B cell (primary cell): Measurements from ENCODE around the gene GPC3. TPM values are rescaled to one million over a fixed set of nuclear protein-coding genes. Genes with fewer than 3 reads are reported as not detected.

Experiments used
- ATAC-seq: fragments of 200-7000 bp; cut with Tn5 transposase; one replicate; pipeline ENCODE4 v1.10.0; 2021; ENCODE audit warnings: low read depth, mild to moderate bottlenecking, moderate number of reproducible peaks, moderate library complexity
- CTCF ChIA-PET: fragments of 350-600 bp; sonication (Branson Sonifier 250); formaldehyde crosslinking; loops from one replicate; lab custom pipeline; 2021; ENCODE audit warnings: antibody characterized with exemption, inconsistent platforms; lab: Charles Lee
- POLR2A ChIA-PET: fragments of 350-600 bp; sonication (Branson Sonifier 250); formaldehyde crosslinking; loops from one replicate; lab custom pipeline; 2021; ENCODE audit warnings: antibody characterized with exemption; lab: Charles Lee
- DNase-seq: peaks from one replicate; pipeline ENCODE4 v3.0.0; 2013
- H2AFZ ChIP-seq: 2 replicates; pipeline ENCODE4 v1.6.1; 2012; ENCODE audit warnings: mild to moderate bottlenecking, low read depth, low read length; ENCODE audit not compliant: insufficient read depth, poor library complexity, severe bottlenecking
- H3K27ac ChIP-seq, 2 donors: 1 replicate in 1 of 2; 2 replicates in 1 of 2; pipeline ENCODE4 v1.5.1; 2012 to 2013; ENCODE audit warnings: low read length in 2 of 2, mild to moderate bottlenecking in 2 of 2, moderate library complexity in 1 of 2
- H3K27me3 ChIP-seq, 4 experiments: fragments of 200-600 bp in 1 of 4; sonication (generic) in 1 of 4; replicated peaks in 1 of 4; 1 replicate in 2 of 4; 2 replicates in 2 of 4; pipeline versions ENCODE4 v1.6.1 to v1.7.0; 2013 to 2016; ENCODE audit warnings: low read length in 3 of 4, mild to moderate bottlenecking in 2 of 4, mixed read lengths in 1 of 4, moderate library complexity in 1 of 4; ENCODE audit not compliant: insufficient read depth in 4 of 4, control insufficient read depth in 3 of 4; ENCODE audit errors: control extremely low read depth in 1 of 4
- H3K36me3 ChIP-seq, 2 experiments: replicated peaks in 1 of 2; 1 replicate in 1 of 2; 2 replicates in 1 of 2; pipeline versions ENCODE4 v1.6.1 to v1.7.1; 2013; ENCODE audit warnings: low read length in 1 of 2; ENCODE audit not compliant: insufficient read depth in 2 of 2, control insufficient read depth in 1 of 2; ENCODE audit errors: control extremely low read depth in 1 of 2, extremely low read depth in 1 of 2
- H3K4me1 ChIP-seq, 2 donors: fragments of 200-600 bp in 1 of 2; sonication (generic) in 1 of 2; 1 replicate in 1 of 2; 2 replicates in 1 of 2; pipeline versions ENCODE4 v1.5.1 to v1.6.1; 2013 to 2017; ENCODE audit warnings: low read length in 2 of 2; ENCODE audit not compliant: control insufficient read depth in 2 of 2, insufficient read depth in 2 of 2
- H3K4me2 ChIP-seq: replicated peaks from 2 replicates; pipeline ENCODE3; 2012; ENCODE audit warnings: mild to moderate bottlenecking, low read depth, low read length; ENCODE audit not compliant: poor library complexity, severe bottlenecking
- H3K4me3 ChIP-seq, 5 experiments: fragments of 200-600 bp in 1 of 5; sonication (generic) in 1 of 5; 1 replicate in 3 of 5; 2 replicates in 2 of 5; pipeline versions ENCODE4 v1.5.1 to v1.7.0; 2011 to 2016; ENCODE audit warnings: low read length in 4 of 5, mild to moderate bottlenecking in 4 of 5, low read depth in 2 of 5, control low read depth in 1 of 5, moderate library complexity in 1 of 5; ENCODE audit not compliant: insufficient read depth in 1 of 5; ENCODE audit errors: control extremely low read depth in 1 of 5, extremely low read depth in 1 of 5
- H3K79me2 ChIP-seq: fragments of 200-600 bp; sonication (generic); one replicate; pipeline ENCODE4 v1.6.0; 2016; ENCODE audit warnings: low read length; ENCODE audit not compliant: control insufficient read depth, insufficient read depth
- H3K9ac ChIP-seq: fragments of 200-600 bp; sonication (generic); 2 replicates; pipeline ENCODE4 v1.6.1; 2017; ENCODE audit warnings: mild to moderate bottlenecking, low read length, moderate library complexity
- H3K9me3 ChIP-seq, 3 donors: one replicate each; pipeline versions ENCODE4 v1.6.1 to v1.7.1; 2013; ENCODE audit warnings: low read length in 2 of 3; ENCODE audit not compliant: control insufficient read depth in 2 of 3, insufficient read depth in 1 of 3; ENCODE audit errors: control extremely low read depth in 1 of 3
- H4K20me1 ChIP-seq: 2 replicates; pipeline ENCODE4 v1.6.0; 2012; ENCODE audit warnings: mild to moderate bottlenecking, low read length; ENCODE audit not compliant: insufficient read depth, control insufficient read depth, poor library complexity, severe bottlenecking
- H3K27ac Mint-ChIP-seq: one replicate; pipeline ENCODE4 v1.8.0; 2021; ENCODE audit warnings: mixed read lengths
- H3K27me3 Mint-ChIP-seq: one replicate; pipeline ENCODE4 v1.8.0; 2021; ENCODE audit warnings: mixed read lengths
- H3K4me1 Mint-ChIP-seq: one replicate; pipeline ENCODE4 v1.8.0; 2021; ENCODE audit warnings: mixed read lengths
- H3K4me3 Mint-ChIP-seq: one replicate; pipeline ENCODE4 v1.8.0; 2021; ENCODE audit warnings: mixed read lengths
- H3K9me3 Mint-ChIP-seq: one replicate; pipeline ENCODE4 v1.8.0; 2022; ENCODE audit warnings: mixed read lengths; ENCODE audit not compliant: insufficient read depth
- CTCF ChIP-seq: fragments of 200-600 bp; IDR thresholded peaks from one replicate; pipeline ENCODE4 v1.8.0; 2022; ENCODE audit warnings: antibody characterized with exemption, mild to moderate bottlenecking
- EZH2 ChIP-seq: IDR thresholded peaks from 2 replicates; pipeline ENCODE4 v1.6.1; 2012; ENCODE audit warnings: borderline replicate concordance, low read depth, mild to moderate bottlenecking, moderate library complexity, low read length; ENCODE audit not compliant: insufficient read depth, poor library complexity, severe bottlenecking
- WGBS: methylation state at CpG from one replicate; pipeline ENCODE4 v1.1.5; 2013; ENCODE audit warnings: missing lambda C conversion rate; ENCODE audit not compliant: insufficient coverage; 5-methylcytosine and 5-hydroxymethylcytosine counted together
- intact Hi-C: fragments of 100-400 bp; cut with micrococcal nuclease; formaldehyde crosslinking; loops from one replicate; pipeline ENCODE4 v1.10.0; 2022
- polyA plus RNA-seq: library from polyadenylated mRNA; depleted of rRNA; stranded (reverse); fragments of >200 nt; gene quantifications from 2 replicates; pipeline ENCODE4 v1.2.3, GENCODE V29; 2012
- total RNA-seq, 2 donors: library from RNA; stranded (reverse); fragments of 120-200 nt in 1 of 2; gene quantifications; 1 replicate in 1 of 2; 2 replicates in 1 of 2; pipeline versions ENCODE4 v1.2.3 to v1.2.4, GENCODE V29; 2013 to 2022

GPC3 gene
- total and polyA plus RNA-seq, 2 donors (not counting 1 experiment from before 2014, with no cell fraction given): not detected

- H3K4me1 Mint-ChIP-seq: no peaks in the 10 kb centered on the region
- WGBS: 80% methylated on average over 1 of the region's 5 CpGs
- Histone ChIP-seq H3K4me2 (no peak overlapping the region), H3K36me3 (no peaks in the 10 kb centered on the region), H3K27me3 (no peaks in the 10 kb centered on the region), H3K9ac (no peak overlapping the region), H3K27ac (no peak overlapping the region), H3K4me1 (no peaks in the 10 kb centered on the region), H2AFZ (no peak overlapping the region), H3K9me3 (no peaks in the 10 kb centered on the region), H3K79me2 (no peaks in the 10 kb centered on the region), H4K20me1 (no peaks in the 10 kb centered on the region), H3K4me3 (no peak overlapping the region)
- ChIA-PET POLR2A (no interaction called here), CTCF (no interaction called here)
- TF ChIP-seq CTCF (no peak), EZH2 (no peak)
- no peak overlapping the region for H3K27ac Mint-ChIP-seq
- no peak overlapping the region for H3K4me3 Mint-ChIP-seq
- ATAC-seq (no peak), DNase-seq (no peak)
- no peaks in the 10 kb centered on the region for H3K27me3 Mint-ChIP-seq
- intact Hi-C loops: no loop called here
- no peaks in the 10 kb centered on the region for H3K9me3 Mint-ChIP-seq
These were observed 391.9 kb downstream of the GPC3 start for GRCh38 chrX:133593531-133593930.

GRCh38 chrX:133590703-133591505 is 394.5 kb downstream of the GPC3 start:
- H3K9me3 ChIP-seq: no peaks in the 10 kb centered on the region
- CTCF ChIA-PET: no interaction called here
- Mint-ChIP-seq H3K4me1 (no peaks in the 10 kb centered on the region), H3K27me3 (no peaks in the 10 kb centered on the region), H3K4me3 (no peak overlapping the region), H3K27ac (no peak overlapping the region), H3K9me3 (no peaks in the 10 kb centered on the region)
- H3K27ac ChIP-seq: no peak overlapping the region
- H3K4me1 ChIP-seq: no peaks in the 10 kb centered on the region
- no peak for ATAC-seq
- no peak overlapping the region for H3K4me3 ChIP-seq
- H4K20me1 ChIP-seq: no peaks in the 10 kb centered on the region
- DNase-seq: no peak
- POLR2A ChIA-PET: no interaction called here
- H3K36me3 ChIP-seq: no peaks in the 10 kb centered on the region
- H3K9ac ChIP-seq: no peak overlapping the region
- no peaks in the 10 kb centered on the region for H3K27me3 ChIP-seq
- no peak overlapping the region for H3K4me2 ChIP-seq
- no peaks in the 10 kb centered on the region for H3K79me2 ChIP-seq
- 93% methylated on average over 4 of the region's 7 CpGs for WGBS
- intact Hi-C loops: no loop called here
- no peak overlapping the region for H2AFZ ChIP-seq
- no peak for TF ChIP-seq EZH2
